HEK293 (cell line): ENCODE data around the gene AK3.

Experiments used
- CTCF ChIA-PET: fragments of 350-600 bp; formaldehyde crosslinking; extraction: SDS; loops from one replicate; lab custom pipeline; 2021; ENCODE audit warnings: antibody characterized with exemption; lab: Yijun Ruan, JAX
- POLR2A ChIA-PET: fragments of 300-600 bp; formaldehyde crosslinking; extraction: SDS; loops from one replicate; lab custom pipeline; 2020; ENCODE audit warnings: antibody characterized with exemption, inconsistent platforms; lab: Yijun Ruan, JAX
- H3K27ac ChIP-seq: fragments of 200-500 bp; sonication (Bioruptor generic); 2 replicates; pipeline ENCODE4 v1.5.1; 2014; ENCODE audit warnings: low read depth, low read length, control low read depth, inconsistent platforms; ENCODE audit errors: extremely low read depth
- H3K36me3 ChIP-seq, 2 experiments: fragments of 200-500 bp in 1 of 2; sonication (Bioruptor generic) in 1 of 2; 1 replicate in 1 of 2; 2 replicates in 1 of 2; pipeline ENCODE4 v1.5.1; 2014 to 2017; ENCODE audit warnings: inconsistent platforms in 2 of 2, low read length in 2 of 2; ENCODE audit not compliant: control insufficient read depth in 2 of 2, insufficient read depth in 1 of 2
- H3K4me1 ChIP-seq: fragments of 200-500 bp; sonication (Bioruptor generic); 2 replicates; pipeline ENCODE4 v1.5.1; 2014; ENCODE audit warnings: mild to moderate bottlenecking, low read length, inconsistent platforms; ENCODE audit not compliant: control insufficient read depth, insufficient read depth
- H3K4me3 ChIP-seq: 2 replicates; pipeline ENCODE4 v1.5.1; 2011; ENCODE audit warnings: low read depth, mild to moderate bottlenecking, control low read depth, low read length, moderate library complexity
- H3K9me3 ChIP-seq: fragments of 200-500 bp; sonication (Bioruptor generic); 2 replicates; pipeline ENCODE4 v1.5.1; 2014; ENCODE audit warnings: low read depth, low read length, inconsistent platforms; ENCODE audit not compliant: control insufficient read depth, insufficient read depth
- FEZF1 ChIP-seq: fragments of 450-650 bp; formaldehyde crosslinking; IDR thresholded peaks from 2 replicates; pipeline ENCODE4 v1.5.1; 2016; ENCODE audit warnings: missing biosample characterization, missing genetic modification characterization
- GLI4 ChIP-seq: fragments of 450-650 bp; formaldehyde crosslinking; IDR thresholded peaks from 2 replicates; pipeline ENCODE4 v1.5.1; 2016; ENCODE audit warnings: missing biosample characterization, missing genetic modification characterization
- HOXD13 ChIP-seq: sonication (generic); formaldehyde crosslinking; IDR thresholded peaks from 2 replicates; pipeline ENCODE4 v1.8.0; 2022; ENCODE audit warnings: missing genetic modification reagents, borderline replicate concordance
- KLF16 ChIP-seq: fragments of 450-650 bp; formaldehyde crosslinking; IDR thresholded peaks from 2 replicates; pipeline ENCODE4 v1.5.1; 2017; ENCODE audit warnings: missing biosample characterization, missing genetic modification characterization
- KLF8 ChIP-seq: fragments of 450-650 bp; formaldehyde crosslinking; IDR thresholded peaks from 2 replicates; pipeline ENCODE4 v1.5.1; 2016; ENCODE audit warnings: missing biosample characterization, missing genetic modification characterization
- KLF9 ChIP-seq: fragments of 450-650 bp; formaldehyde crosslinking; IDR thresholded peaks from 2 replicates; pipeline ENCODE4 v1.5.1; 2016; ENCODE audit warnings: missing biosample characterization, missing genetic modification characterization, low read depth
- OVOL3 ChIP-seq: fragments of 450-650 bp; formaldehyde crosslinking; IDR thresholded peaks from 2 replicates; pipeline ENCODE4 v1.5.1; 2016; ENCODE audit warnings: missing biosample characterization, missing genetic modification characterization
- PBX3 ChIP-seq: sonication (generic); formaldehyde crosslinking; IDR thresholded peaks from 2 replicates; pipeline ENCODE4 v1.8.1; 2022; ENCODE audit warnings: mild to moderate bottlenecking, moderate library complexity, missing genetic modification reagents
- PRDM4 ChIP-seq: fragments of 450-650 bp; formaldehyde crosslinking; IDR thresholded peaks from 2 replicates; pipeline ENCODE4 v1.5.1; 2017; ENCODE audit warnings: missing biosample characterization, missing genetic modification characterization
- SALL2 ChIP-seq: fragments of 450-650 bp; formaldehyde crosslinking; IDR thresholded peaks from 2 replicates; pipeline ENCODE4 v1.5.0; 2017; ENCODE audit warnings: missing biosample characterization, mild to moderate bottlenecking, missing genetic modification characterization, borderline replicate concordance
- ZBTB21 ChIP-seq: fragments of 450-650 bp; formaldehyde crosslinking; IDR thresholded peaks from 2 replicates; pipeline ENCODE4 v1.5.1; 2017; ENCODE audit warnings: missing biosample characterization, missing genetic modification characterization
- ZFP3 ChIP-seq: fragments of 450-650 bp; formaldehyde crosslinking; IDR thresholded peaks from 2 replicates; pipeline ENCODE4 v1.5.1; 2016; ENCODE audit warnings: low read depth, missing biosample characterization, missing genetic modification characterization
- ZNF138 ChIP-seq: fragments of 450-650 bp; formaldehyde crosslinking; IDR thresholded peaks from 2 replicates; pipeline ENCODE4 v1.5.1; 2016; ENCODE audit warnings: missing biosample characterization, missing genetic modification characterization, borderline replicate concordance
- ZNF140 ChIP-seq: fragments of 450-650 bp; formaldehyde crosslinking; IDR thresholded peaks from 2 replicates; pipeline ENCODE4 v1.5.1; 2016; ENCODE audit warnings: missing biosample characterization, missing genetic modification characterization
- ZNF157 ChIP-seq: fragments of 450-650 bp; formaldehyde crosslinking; IDR thresholded peaks from 2 replicates; pipeline ENCODE4 v1.5.1; 2016; ENCODE audit warnings: missing biosample characterization, missing genetic modification characterization
- ZNF184 ChIP-seq: fragments of 450-650 bp; IDR thresholded peaks from 2 replicates; pipeline ENCODE4 v1.5.1; 2018; ENCODE audit warnings: missing biosample characterization, mild to moderate bottlenecking, missing genetic modification characterization
- ZNF214 ChIP-seq: fragments of 450-650 bp; formaldehyde crosslinking; IDR thresholded peaks from 2 replicates; pipeline ENCODE4 v1.5.1; 2017; ENCODE audit warnings: missing biosample characterization, mild to moderate bottlenecking, missing genetic modification characterization, borderline replicate concordance
- ZNF223 ChIP-seq: fragments of 450-650 bp; formaldehyde crosslinking; IDR thresholded peaks from 2 replicates; pipeline ENCODE4 v1.5.1; 2016; ENCODE audit warnings: missing biosample characterization, missing genetic modification characterization
- ZNF248 ChIP-seq: fragments of 450-650 bp; formaldehyde crosslinking; IDR thresholded peaks from 2 replicates; pipeline ENCODE4 v1.5.1; 2017; ENCODE audit warnings: missing biosample characterization, missing genetic modification characterization
- ZNF473 ChIP-seq: fragments of 450-650 bp; formaldehyde crosslinking; IDR thresholded peaks from 2 replicates; pipeline ENCODE4 v1.5.1; 2017; ENCODE audit warnings: missing biosample characterization, missing genetic modification characterization
- ZNF501 ChIP-seq: fragments of 450-650 bp; formaldehyde crosslinking; IDR thresholded peaks from 2 replicates; pipeline ENCODE4 v1.5.1; 2016; ENCODE audit warnings: missing biosample characterization, missing genetic modification characterization
- ZNF530 ChIP-seq: fragments of 450-650 bp; formaldehyde crosslinking; IDR thresholded peaks from 2 replicates; pipeline ENCODE4 v1.5.1; 2016; ENCODE audit warnings: low read depth, missing biosample characterization, missing genetic modification characterization
- ZNF560 ChIP-seq: fragments of 450-650 bp; formaldehyde crosslinking; IDR thresholded peaks from 2 replicates; pipeline ENCODE4 v1.5.1; 2017; ENCODE audit warnings: missing biosample characterization, missing genetic modification characterization, borderline replicate concordance
- ZNF596 ChIP-seq: fragments of 450-650 bp; IDR thresholded peaks from 2 replicates; pipeline ENCODE4 v1.5.0; 2018; ENCODE audit warnings: missing biosample characterization, mild to moderate bottlenecking, missing genetic modification characterization, moderate library complexity
- ZNF626 ChIP-seq: fragments of 450-650 bp; sonication (Bioruptor Pico); formaldehyde crosslinking; IDR thresholded peaks from 2 replicates; pipeline ENCODE4 v1.5.1; 2018; ENCODE audit warnings: missing biosample characterization, missing genetic modification characterization, inconsistent platforms
- ZNF629 ChIP-seq: fragments of 450-650 bp; formaldehyde crosslinking; IDR thresholded peaks from 2 replicates; pipeline ENCODE4 v1.5.1; 2017; ENCODE audit warnings: missing biosample characterization, missing genetic modification characterization
- ZNF670 ChIP-seq: fragments of 450-650 bp; formaldehyde crosslinking; IDR thresholded peaks from 2 replicates; pipeline ENCODE4 v1.5.1; 2016; ENCODE audit warnings: missing biosample characterization, missing genetic modification characterization, low read depth
- TF ChIP-seq, protein P1 (sequence below): fragments of 450-650 bp; formaldehyde crosslinking; IDR thresholded peaks from 2 replicates; pipeline ENCODE4 v1.5.1; 2016; ENCODE audit warnings: missing biosample characterization, missing genetic modification characterization, low read depth
- TF ChIP-seq, protein P2 (sequence below): fragments of 450-650 bp; IDR thresholded peaks from 2 replicates; pipeline ENCODE4 v1.5.1; 2018; ENCODE audit warnings: missing biosample characterization, mild to moderate bottlenecking, missing genetic modification characterization

The AK3 gene

DNA sequence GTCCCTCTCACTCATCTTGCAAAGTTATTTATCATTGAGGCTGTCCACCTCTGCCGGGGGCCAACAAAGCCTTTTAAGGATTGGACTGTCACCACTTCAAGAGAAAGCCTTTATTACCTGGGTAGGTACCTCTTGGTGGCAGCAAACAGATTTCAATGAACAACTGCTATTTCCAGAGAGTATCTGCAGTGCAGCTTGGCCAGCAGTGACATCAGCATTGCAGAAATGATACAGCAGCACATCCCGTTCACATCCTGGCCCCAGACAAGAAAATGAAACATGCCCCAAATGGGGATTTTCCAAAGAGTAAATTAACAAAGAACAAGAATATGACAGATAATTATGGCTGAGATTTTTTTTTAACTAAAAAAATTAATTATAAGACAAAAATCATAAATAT, 72.4 kb downstream of the AK3 start:
- Histone ChIP-seq H3K4me3 (no peak overlapping the region), H3K9me3 (no peaks in the 10 kb centered on the region)
- CTCF ChIA-PET: no interaction called here
- TF ChIP-seq ZNF140 (tag by site-specific recombination) (no peak), KLF8 (no peak), OVOL3 (tag by site-specific recombination) (no peak), ZNF560 (tag by site-specific recombination) (no peak), KLF16 (tag by site-specific recombination) (no peak), ZNF184 (no peak), ZNF138 (tag by site-specific recombination) (no peak), GLI4 (tag by site-specific recombination) (no peak), PBX3 (no peak), ZFP3 (tag by site-specific recombination) (no peak), ZNF530 (tag by site-specific recombination) (no peak), ZNF473 (no peak), ZNF629 (tag by site-specific recombination) (no peak), HOXD13 (CRISPR knock-in tag) (no peak), ZNF248 (tag by site-specific recombination) (no peak), PRDM4 (tag by site-specific recombination) (no peak), ZNF214 (tag by site-specific recombination) (no peak), ZNF670 (no peak), ZNF157 (no peak)
- TF ChIP-seq, all 188 proteins: peak for 0
- Histone ChIP-seq H3K27ac (no peak overlapping the region), H3K4me1 (peaks cover 5% of the 10 kb centered on the region), H3K36me3 (no peaks in the 10 kb centered on the region)
- POLR2A ChIA-PET: no interaction called here

DNA sequence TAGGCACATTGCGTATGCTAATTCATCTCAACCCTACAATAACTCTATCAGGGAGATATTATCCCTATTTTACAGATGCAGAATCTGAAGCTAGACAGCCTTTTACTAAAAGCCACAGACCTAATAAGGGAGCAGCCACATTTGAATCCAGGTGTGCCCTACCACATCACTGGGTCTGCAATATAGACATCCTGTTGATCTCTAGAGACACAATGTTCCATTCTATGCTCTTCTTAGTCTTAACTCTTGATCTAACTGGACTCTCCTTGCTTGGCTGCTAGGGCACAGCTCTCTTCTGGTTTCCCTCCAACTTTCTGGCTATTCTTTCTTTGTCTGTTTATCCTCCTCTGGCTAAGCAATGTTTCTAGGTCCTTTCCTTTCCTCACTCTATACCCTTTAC, 73.3 kb downstream of the AK3 start:
- Histone ChIP-seq H3K4me3 (no peak overlapping the region), H3K36me3 (no peaks in the 10 kb centered on the region), H3K27ac (no peak overlapping the region), H3K9me3 (no peaks in the 10 kb centered on the region), H3K4me1 (peaks cover 5% of the 10 kb centered on the region)
- ChIA-PET POLR2A (no interaction called here), CTCF (interaction anchor here (0.6 to 0.7 kb wide), 2 partner anchors 10 to 74 kb away, joined by 3 to 5 read pairs; no protein-coding TSS in a partner anchor)
- TF ChIP-seq ZBTB21 (tag by site-specific recombination) (no peak), ZNF501 (no peak), KLF9 (tag by site-specific recombination) (no peak), SALL2 (no peak), FEZF1 (no peak), ZNF626 (tag by site-specific recombination) (no peak), ZNF596 (no peak), PRDM4 (tag by site-specific recombination) (no peak), ZNF223 (no peak)
- TF ChIP-seq, protein P1, sequence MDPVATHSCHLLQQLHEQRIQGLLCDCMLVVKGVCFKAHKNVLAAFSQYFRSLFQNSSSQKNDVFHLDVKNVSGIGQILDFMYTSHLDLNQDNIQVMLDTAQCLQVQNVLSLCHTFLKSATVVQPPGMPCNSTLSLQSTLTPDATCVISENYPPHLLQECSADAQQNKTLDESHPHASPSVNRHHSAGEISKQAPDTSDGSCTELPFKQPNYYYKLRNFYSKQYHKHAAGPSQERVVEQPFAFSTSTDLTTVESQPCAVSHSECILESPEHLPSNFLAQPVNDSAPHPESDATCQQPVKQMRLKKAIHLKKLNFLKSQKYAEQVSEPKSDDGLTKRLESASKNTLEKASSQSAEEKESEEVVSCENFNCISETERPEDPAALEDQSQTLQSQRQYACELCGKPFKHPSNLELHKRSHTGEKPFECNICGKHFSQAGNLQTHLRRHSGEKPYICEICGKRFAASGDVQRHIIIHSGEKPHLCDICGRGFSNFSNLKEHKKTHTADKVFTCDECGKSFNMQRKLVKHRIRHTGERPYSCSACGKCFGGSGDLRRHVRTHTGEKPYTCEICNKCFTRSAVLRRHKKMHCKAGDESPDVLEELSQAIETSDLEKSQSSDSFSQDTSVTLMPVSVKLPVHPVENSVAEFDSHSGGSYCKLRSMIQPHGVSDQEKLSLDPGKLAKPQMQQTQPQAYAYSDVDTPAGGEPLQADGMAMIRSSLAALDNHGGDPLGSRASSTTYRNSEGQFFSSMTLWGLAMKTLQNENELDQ (tag by site-specific recombination): no peak
- TF ChIP-seq, protein P2, sequence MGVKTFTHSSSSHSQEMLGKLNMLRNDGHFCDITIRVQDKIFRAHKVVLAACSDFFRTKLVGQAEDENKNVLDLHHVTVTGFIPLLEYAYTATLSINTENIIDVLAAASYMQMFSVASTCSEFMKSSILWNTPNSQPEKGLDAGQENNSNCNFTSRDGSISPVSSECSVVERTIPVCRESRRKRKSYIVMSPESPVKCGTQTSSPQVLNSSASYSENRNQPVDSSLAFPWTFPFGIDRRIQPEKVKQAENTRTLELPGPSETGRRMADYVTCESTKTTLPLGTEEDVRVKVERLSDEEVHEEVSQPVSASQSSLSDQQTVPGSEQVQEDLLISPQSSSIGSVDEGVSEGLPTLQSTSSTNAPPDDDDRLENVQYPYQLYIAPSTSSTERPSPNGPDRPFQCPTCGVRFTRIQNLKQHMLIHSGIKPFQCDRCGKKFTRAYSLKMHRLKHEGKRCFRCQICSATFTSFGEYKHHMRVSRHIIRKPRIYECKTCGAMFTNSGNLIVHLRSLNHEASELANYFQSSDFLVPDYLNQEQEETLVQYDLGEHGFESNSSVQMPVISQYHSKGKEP (tag by site-specific recombination): no peak
